Adrenal gland (tissue), 5 donors: Measurements from ENCODE around the gene MACROD2.

Source experiments
- POLR2A ChIP-seq, 2 donors: fragments of 450-650 bp; IDR thresholded peaks; one replicate each; pipeline ENCODE4 v1.6.1; 2017; ENCODE audit warnings: antibody characterized with exemption in 2 of 2, mild to moderate bottlenecking in 2 of 2, moderate library complexity in 1 of 2
- TF ChIP-seq, protein P1 (sequence below), 6 experiments: fragments of 450-650 bp in 4 of 6; fragments of 200-600 bp in 2 of 6; sonication (generic) in 1 of 6; IDR thresholded peaks; 1 replicate in 5 of 6; 2 replicates in 1 of 6; pipeline versions ENCODE4 v1.5.1 to v1.8.0; 2016 to 2021; ENCODE audit warnings: antibody characterized with exemption in 6 of 6, mild to moderate bottlenecking in 2 of 6, moderate library complexity in 1 of 6
- donor health status: DM: no; HTN: no; CAD: no.

DNA sequence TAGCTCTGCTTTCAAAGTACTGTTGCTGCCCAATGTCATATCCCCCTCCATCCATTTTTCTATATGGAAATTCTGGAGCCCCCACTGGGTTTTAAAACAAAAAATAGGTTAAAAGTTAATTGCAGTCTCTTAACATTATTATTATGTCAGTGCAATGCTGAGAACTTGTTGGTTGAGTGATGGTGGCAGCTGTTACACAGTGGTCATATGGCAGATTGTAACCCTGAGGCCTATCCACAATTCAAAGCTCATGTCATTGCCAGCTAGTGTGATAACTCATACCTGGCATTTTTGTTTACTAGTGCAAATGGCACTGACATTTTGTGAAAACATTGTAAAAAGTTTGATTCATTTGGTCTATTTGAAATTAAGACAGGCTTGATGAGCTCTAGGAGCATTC lies 647.8 kb downstream of the MACROD2 start:
- TF ChIP-seq, protein P1, sequence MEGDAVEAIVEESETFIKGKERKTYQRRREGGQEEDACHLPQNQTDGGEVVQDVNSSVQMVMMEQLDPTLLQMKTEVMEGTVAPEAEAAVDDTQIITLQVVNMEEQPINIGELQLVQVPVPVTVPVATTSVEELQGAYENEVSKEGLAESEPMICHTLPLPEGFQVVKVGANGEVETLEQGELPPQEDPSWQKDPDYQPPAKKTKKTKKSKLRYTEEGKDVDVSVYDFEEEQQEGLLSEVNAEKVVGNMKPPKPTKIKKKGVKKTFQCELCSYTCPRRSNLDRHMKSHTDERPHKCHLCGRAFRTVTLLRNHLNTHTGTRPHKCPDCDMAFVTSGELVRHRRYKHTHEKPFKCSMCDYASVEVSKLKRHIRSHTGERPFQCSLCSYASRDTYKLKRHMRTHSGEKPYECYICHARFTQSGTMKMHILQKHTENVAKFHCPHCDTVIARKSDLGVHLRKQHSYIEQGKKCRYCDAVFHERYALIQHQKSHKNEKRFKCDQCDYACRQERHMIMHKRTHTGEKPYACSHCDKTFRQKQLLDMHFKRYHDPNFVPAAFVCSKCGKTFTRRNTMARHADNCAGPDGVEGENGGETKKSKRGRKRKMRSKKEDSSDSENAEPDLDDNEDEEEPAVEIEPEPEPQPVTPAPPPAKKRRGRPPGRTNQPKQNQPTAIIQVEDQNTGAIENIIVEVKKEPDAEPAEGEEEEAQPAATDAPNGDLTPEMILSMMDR (IDR thresholded peaks at IDR 0.05) = no peak
- no peak for TF ChIP-seq POLR2A (IDR thresholded peaks at IDR 0.05)
